HG02970 (cell line): ENCODE measurements around the gene CASTOR1.

Experiments used
- ATAC-seq: cut with Tn5 transposase; IDR thresholded peaks from one replicate; pipeline ENCODE4 v1.9.1; 2021; ENCODE audit warnings: mild to moderate bottlenecking, moderate library complexity, moderate number of reproducible peaks; ENCODE audit not compliant: unreplicated experiment, low FRiP score

Gene CASTOR1

GRCh38 chr22:30301995-30302809, 12.9 kb upstream of the CASTOR1 start:
- ATAC-seq, result no peak

DNA sequence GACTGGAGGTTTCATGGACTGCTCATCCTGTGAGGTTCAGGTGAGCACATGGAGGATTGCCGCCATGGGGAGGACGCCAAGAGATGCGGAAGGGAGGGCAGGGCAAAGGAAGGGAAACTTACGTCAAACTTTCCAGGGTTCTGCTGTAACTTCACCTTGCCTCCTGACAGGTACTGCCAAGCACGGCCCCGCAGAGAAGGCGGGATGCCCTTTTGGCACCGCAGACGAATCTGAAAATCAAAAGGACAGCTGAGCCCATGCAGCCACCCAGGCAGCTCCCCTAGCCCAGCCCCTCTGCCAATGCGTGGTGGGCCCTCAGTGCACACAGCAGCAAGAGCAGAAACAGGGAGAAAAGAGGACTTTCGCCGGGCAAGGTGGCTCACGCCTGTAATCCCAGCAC, 10.0 kb upstream of the CASTOR1 start:
- no peak for ATAC-seq

DNA sequence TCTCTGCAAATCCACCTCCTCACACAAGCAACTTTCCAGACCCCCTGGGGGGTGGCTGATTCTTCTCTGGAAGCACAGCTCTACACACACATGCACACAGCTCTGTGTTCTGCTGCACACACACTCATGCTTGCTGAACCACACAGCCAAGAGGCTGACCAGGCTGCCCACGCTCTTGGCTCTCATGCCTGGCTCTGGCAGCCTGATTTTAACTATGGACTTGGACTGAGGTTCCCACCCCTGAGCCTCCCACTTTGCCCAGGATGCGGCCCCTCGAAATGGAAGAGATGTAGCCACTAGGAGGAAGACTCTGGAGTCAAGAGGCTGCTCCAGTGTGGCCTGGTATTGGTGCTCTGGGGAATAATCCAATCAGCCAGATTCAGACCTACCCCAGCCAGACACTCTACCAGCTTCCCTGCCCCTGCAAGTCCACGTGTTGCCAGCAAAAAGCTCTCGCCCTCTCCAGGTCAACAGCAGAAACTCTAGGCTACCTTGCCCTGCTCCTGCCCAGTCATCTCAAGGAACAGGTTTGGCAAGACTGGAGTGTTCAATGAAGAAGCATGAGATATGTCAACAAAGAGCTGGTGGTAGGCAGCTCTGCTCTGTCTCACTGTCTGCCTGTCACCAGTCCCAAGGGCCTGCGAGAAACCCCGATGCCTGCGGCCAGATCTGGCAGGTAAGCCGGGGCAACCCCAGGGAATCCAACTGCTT, 8.8 kb upstream of the CASTOR1 start:
- ATAC-seq, result no peak

DNA sequence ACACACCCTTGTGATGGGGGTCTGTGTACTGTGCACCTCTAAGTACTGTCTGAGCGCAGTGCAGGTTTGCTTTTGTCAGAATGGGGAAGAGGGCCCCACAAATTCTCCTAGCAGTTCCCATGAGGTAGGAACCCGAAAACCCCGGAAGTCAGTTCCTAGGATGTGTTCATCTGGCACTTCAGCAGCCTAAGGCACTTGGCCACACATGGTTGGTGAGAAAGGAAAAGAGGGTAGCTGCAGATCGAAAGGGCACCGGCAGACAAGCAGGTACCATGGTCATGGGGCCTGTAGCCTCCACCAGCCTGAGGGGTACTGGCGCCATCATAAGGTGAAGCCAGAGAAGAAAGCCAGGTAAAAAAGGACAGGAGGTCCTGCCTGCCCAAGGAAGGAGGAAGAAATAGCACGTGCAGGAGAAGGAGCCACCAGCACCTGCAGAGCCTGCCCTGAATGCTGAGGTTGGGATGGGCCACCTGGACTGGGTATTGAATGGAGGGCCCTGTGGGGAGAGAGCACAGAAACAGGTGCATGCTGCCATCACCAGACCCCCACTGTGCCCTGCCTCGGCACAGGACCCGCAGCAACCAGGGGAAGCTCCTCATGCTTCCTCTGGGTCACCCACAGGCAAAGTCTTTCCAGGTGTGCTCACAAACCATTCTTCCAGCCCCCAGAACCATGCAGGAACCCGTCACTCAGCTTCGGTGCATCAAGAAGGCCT, 8.1 kb upstream of the CASTOR1 start:
- no peak for ATAC-seq

DNA sequence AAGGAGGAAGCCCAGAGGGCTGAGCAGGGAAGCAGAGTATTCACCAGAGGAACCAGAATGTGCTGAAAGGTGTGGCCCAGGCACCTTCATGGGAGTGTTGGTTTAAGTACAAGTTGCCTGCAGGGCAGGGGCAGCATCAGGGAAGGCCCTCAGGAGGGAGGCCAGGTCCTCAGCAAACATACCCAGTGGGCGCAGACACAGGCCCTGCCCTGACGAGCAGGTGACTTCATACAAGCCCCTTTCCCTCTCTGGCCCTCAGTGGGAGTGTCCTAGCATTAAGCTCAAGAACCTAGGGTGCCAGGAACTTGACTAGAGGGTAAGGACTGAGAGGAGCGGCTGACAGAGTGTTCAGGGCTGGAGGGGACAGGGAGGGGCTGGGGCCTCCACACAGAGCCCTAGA, 7.5 kb upstream of the CASTOR1 start:
- ATAC-seq, result no peak

DNA sequence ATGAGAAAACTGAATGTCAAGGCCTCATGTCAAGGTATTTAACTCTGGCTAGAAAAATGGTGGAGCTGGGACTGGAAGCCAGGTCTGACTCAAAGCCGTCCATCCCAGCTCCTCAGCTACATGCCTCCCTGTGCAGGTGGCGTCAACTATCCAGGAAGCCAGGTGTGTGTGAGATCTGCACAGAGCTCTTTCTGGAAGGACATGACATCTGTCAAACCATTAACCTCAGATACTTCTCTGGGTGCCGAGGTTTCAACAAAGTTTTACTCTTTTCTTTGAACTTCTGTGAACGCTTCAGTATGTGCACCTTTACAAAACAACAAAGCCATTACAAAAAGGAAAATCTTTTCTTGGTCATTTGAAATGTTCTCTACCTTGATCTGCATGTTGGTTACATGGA, 7.0 kb upstream of the CASTOR1 start:
- ATAC-seq, result no peak

DNA sequence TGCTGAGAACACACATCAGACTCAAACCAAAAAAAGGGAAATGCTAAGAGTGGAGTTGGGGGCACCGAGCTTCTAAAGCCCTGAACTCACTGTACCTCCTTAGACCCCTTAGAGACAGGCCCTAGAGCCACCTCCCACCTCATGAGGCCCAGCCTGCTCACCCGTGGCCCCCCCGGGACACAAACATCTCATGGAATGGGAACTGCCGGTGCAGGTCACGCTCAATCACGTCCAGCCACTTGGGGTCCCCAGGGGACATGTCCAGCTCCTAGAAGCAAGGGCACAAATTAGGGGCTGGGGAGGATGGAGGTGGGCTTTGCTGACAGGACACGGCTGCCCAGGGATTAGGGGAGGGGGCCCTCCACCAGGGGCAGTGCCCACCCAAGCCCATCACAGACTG, 6.3 kb upstream of the CASTOR1 start:
- no peak for ATAC-seq

- ATAC-seq, result no peak
These were observed 5.5 kb upstream of the CASTOR1 start for GRCh38 chr22:30294830-30295229.

- no peak for ATAC-seq
These were observed 4.8 kb upstream of the CASTOR1 start for GRCh38 chr22:30294066-30294465.

- ATAC-seq, result no peak
These were observed 3.7 kb upstream of the CASTOR1 start for GRCh38 chr22:30293026-30293425.

- no peak for ATAC-seq
These were observed 3.0 kb upstream of the CASTOR1 start for GRCh38 chr22:30292069-30292970.

GRCh38 chr22:30291058-30291892, 2.0 kb upstream of the CASTOR1 start:
- no peak for ATAC-seq

- ATAC-seq, result no peak
These were observed 1.2 kb upstream of the CASTOR1 start for GRCh38 chr22:30290342-30291057.

DNA sequence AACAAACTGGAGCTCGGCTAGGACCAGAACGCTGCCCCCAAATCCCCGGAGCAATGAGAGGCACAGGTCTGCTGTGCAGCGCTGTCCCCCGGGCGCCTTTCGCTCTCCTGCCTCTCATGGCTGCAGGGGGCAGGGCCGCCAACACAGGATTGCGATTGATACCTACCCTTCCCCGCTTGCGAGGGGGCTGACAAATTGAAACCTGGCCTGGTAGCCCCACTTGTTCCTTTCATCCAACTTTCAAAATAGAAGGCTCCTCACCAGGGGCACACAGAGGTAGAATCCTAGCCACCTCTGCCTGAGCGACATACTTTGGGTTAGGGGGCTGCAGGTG, 642 bp upstream of the CASTOR1 start:
- ATAC-seq, result no peak

DNA sequence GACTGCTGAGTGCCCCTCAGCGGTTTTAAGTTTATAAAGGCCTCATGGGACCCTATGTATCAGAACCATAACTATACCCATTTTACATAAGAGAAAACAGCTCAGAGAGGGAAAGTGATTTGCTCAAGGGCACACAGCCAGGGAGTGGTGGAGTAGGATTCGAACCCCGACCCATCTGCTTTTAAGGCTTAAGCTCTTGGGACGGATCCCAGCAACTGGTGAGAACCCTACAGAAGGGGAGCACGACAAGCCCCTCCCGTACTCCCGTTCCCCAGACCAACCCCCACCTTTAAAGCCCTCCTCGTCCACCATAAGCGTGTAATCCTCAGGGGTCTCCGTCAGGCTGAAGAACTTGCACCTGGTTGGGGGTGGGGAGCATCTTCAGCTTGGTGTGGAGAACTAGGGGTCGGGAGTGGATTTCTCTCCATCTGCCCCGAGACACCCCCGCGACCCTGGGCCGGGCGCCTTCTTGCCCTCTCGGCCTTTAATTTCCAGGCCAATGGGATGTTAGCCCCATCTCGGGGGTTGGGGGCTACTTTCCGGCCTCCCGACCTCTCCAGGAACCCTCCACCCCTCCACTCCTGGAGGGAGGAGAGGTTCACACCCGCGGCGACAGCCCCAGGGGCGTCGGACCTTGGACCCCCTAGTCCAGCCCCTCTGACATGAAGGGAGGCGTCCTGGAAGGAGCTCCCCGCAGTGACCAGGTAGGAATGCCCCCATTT, 725 bp downstream of the CASTOR1 start:
- ATAC-seq, result no peak

DNA sequence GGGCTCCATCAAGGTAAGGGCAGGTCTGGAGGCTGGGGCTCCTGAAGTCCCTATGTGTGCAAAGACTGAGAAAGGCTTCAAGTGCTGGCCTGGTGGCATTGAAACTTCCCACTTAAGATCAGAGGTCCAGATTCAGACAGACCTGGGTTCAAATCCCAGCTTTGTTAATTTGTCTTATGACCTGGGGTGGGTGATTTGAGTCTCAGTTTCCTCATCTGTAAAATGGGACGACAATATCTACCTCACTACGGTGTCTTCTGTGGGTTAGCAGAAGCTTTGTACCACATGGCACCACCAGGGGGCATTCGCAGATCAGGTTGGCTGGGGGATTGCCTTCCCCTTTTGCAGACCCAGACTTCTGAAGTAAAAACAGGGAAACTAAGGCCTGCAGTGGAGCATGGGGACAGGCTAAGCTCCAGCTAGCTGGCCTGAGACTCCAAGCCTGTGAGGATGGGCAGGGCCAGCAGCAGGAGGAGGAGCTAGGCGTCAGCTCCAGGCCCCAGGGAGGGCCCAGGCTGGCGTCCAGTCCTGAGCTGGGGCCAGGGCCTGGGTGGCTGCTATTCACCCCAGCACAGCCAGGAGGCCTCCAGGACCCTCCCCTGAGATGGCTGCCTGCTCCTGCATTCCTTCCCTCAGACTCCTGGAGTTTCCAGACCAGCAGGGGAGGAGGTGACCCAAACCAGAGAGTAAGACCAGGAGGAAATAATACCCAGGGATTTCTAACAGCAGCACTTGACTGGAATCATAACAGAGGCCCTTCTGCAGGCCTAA, 1.5 kb downstream of the CASTOR1 start:
- no peak for ATAC-seq

GRCh38 chr22:30286813-30287647, 2.3 kb downstream of the CASTOR1 start:
- no peak for ATAC-seq
